Adipocyte (in vitro differentiated cells): ENCODE measurements around the gene RSBN1L.
"Not testable (repeated sequence)": the region's sequence is repeated elsewhere in the genome, so short reads cannot be mapped to it uniquely, and the experiment has no call there.

Source experiments
- DNase-seq: peaks from one replicate; pipeline ENCODE4 v3.0.0-alpha.2; 2015; ENCODE audit warnings: low read depth
- H3K27me3 ChIP-seq: replicated peaks from 2 replicates; pipeline ENCODE4 v1.7.0; 2013; ENCODE audit warnings: mild to moderate bottlenecking, low read length, moderate library complexity; ENCODE audit not compliant: control insufficient read depth, insufficient read depth
- H3K36me3 ChIP-seq: 2 replicates; pipeline ENCODE4 v1.7.0; 2013; ENCODE audit warnings: low read length, mild to moderate bottlenecking, moderate library complexity; ENCODE audit not compliant: control insufficient read depth, insufficient read depth, severe bottlenecking
- H3K4me1 ChIP-seq: 2 replicates; pipeline ENCODE4 v1.7.0; 2013; ENCODE audit warnings: mild to moderate bottlenecking, low read length, moderate library complexity; ENCODE audit not compliant: control insufficient read depth, insufficient read depth
- H3K4me3 ChIP-seq: 2 replicates; pipeline ENCODE4 v1.7.0; 2013; ENCODE audit warnings: mild to moderate bottlenecking, low read length, moderate library complexity
- H3K9ac ChIP-seq: 2 replicates; pipeline ENCODE4 v1.7.0; 2013; ENCODE audit warnings: mild to moderate bottlenecking, low read length, moderate library complexity
- H3K9me3 ChIP-seq: 2 replicates; pipeline ENCODE4 v1.7.0; 2013; ENCODE audit warnings: mild to moderate bottlenecking, low read length, moderate library complexity; ENCODE audit not compliant: control insufficient read depth

Gene RSBN1L

DNA sequence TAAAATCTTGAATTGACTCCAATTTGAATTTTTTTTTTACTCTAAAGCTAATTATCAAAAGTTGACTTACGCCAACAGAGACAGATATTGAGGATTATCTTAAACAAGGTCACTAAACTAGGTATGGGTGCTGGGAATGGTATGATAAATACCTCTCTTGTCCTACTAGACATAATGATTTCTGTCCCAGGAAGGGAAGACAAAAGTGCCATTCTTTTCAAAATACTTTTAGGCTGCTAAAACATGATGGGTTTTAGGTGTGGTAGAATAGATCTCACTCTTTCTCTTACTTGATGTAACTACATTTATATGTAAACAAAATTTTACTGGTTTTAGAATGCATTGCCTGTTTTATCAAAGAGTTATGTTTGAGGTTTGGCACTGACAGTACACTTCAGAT, 86.9 kb downstream of the RSBN1L start:
- Histone ChIP-seq H3K4me3 (no peak overlapping the region), H3K27me3 (no peaks in the 10 kb centered on the region), H3K4me1 (no peaks in the 10 kb centered on the region), H3K36me3 (peaks cover 32% of the 10 kb centered on the region), H3K9ac (no peak overlapping the region), H3K9me3 (peaks cover 7% of the 10 kb centered on the region)
- no peak for DNase-seq

DNA sequence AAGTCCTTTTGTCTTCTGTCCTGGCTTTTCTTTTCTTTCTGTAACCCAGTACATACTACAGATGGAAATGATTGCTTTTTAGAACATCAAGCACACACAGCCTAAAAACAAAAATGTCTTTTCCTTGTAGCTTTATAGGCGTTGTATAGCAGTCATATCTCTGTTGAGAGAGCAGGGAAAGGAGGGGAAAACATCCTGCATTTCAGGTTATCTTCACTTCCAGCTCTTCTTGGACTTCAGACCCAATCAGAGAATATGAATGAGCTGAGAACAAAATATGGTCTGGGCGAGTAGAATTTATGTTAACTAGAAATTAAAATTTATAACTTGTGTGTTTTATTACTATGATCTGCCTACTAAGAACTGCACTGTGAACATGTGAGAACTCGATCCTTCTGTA, 87.3 kb downstream of the RSBN1L start:
- no peak for DNase-seq
- no peak overlapping the region for H3K4me3 ChIP-seq
- peaks cover 7% of the 10 kb centered on the region for H3K9me3 ChIP-seq
- H3K9ac ChIP-seq = no peak overlapping the region
- no peaks in the 10 kb centered on the region for H3K4me1 ChIP-seq
- peaks cover 29% of the 10 kb centered on the region for H3K36me3 ChIP-seq
- no peaks in the 10 kb centered on the region for H3K27me3 ChIP-seq

DNA sequence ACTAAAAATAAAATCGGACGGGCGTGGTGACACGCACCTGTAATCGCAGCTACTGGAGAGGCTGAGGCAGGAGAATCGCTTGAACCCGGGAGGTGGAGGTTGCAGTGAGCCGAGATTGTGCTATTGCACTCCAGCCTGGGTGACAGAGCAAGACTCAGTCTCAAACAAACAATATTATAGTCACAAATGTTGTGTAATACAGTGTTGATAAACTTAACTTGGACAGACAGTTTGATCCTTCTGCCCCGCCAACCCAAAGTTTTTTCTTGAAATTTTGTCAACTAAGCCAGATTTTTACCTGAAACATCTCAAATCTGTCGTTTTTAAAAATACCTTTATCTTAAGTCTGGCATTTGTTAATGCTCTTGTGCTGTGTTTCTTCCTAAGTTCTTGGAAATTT, 88.2 kb downstream of the RSBN1L start:
- not testable (repeated sequence) for DNase-seq, H3K4me3 ChIP-seq, H3K9ac ChIP-seq

DNA sequence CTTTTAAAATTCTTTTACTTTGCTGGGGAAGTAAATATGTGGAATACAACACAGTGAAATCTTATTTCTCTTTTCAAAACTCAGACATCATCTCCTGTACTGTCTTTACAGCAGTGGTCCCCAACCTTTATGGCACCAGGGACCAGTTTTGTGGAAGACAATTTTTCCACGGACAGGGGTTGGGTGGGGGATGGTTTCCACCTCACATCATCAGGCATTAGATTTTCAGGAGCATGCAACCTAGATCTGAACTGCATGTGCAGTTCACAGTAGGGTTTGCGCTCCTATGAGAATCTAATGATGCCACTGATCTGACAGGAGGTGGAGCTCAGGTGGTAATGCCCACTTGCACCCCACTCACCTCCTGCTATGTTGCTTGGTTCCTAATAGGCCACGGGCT, 89.8 kb downstream of the RSBN1L start:
- H3K36me3 ChIP-seq = peaks cover 12% of the 10 kb centered on the region
- no peaks in the 10 kb centered on the region for H3K27me3 ChIP-seq
- peaks cover 7% of the 10 kb centered on the region for H3K9me3 ChIP-seq
- no peaks in the 10 kb centered on the region for H3K4me1 ChIP-seq
- H3K4me3 ChIP-seq = no peak overlapping the region
- no peak overlapping the region for H3K9ac ChIP-seq
- DNase-seq = no peak

More for the DNA sequence above, 88.2 kb downstream of the RSBN1L start:
- H3K36me3 ChIP-seq = peaks cover 21% of the 10 kb centered on the region
- not testable (repeated sequence) for H3K9me3 ChIP-seq, H3K4me1 ChIP-seq, H3K27me3 ChIP-seq

DNA sequence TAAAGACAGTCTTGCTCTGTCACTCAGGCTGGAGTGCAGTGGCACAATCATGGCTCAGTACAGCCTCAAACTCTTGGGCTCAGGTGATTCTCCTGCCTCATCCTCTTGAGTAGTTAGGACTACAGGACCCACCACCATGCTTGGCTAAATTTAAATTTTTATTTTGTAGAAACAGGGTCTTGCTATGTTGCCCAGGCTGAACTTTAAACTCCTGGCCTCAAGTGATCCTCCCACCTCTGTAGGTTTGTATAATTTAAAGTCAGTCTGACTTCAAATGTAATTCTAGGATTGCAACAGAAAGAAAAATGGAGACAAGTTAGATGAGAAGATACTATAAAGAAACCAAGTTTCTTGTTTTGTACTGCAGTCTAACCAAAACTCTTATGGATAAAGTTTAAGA, 90.5 kb downstream of the RSBN1L start:
- Histone ChIP-seq H3K4me1 (peaks cover 5% of the 10 kb centered on the region), H3K27me3 (no peaks in the 10 kb centered on the region), H3K9ac (no peak overlapping the region), H3K9me3 (peaks cover 7% of the 10 kb centered on the region), H3K36me3 (peaks cover 11% of the 10 kb centered on the region), H3K4me3 (no peak overlapping the region)
- no peak for DNase-seq

DNA sequence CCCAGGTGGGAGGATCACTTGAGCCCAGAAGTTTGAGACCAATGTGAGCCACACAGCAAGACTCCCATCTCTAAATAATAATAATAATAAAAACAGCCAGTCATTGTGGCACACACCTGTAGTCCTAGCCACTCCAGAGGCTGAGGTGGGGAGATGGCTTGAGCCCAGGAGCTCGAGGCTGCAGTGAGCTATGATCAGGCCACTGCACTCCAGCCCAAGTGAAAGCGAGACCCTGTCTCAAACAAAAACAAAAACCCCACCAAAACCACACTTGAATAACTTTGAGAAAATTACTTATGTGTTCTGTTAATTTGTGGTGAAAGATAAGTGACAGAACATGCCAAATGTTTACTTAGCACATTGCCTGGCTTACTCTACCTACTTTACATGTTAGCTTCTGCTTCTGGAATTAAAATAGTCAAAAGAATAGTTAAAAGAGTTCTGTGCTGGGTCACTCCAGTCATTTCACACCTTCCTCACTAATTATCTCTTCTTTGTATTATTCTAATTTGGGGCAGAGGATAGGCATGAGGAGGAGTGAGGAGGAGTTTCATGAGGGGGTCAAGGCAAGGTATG, 92.2 kb downstream of the RSBN1L start:
- DNase-seq = no peak
- Histone ChIP-seq H3K4me1 (peaks cover 14% of the 10 kb centered on the region), H3K9me3 (peaks cover 7% of the 10 kb centered on the region), H3K36me3 (peaks cover 11% of the 10 kb centered on the region), H3K27me3 (no peaks in the 10 kb centered on the region), H3K9ac (no peak overlapping the region), H3K4me3 (no peak overlapping the region)

DNA sequence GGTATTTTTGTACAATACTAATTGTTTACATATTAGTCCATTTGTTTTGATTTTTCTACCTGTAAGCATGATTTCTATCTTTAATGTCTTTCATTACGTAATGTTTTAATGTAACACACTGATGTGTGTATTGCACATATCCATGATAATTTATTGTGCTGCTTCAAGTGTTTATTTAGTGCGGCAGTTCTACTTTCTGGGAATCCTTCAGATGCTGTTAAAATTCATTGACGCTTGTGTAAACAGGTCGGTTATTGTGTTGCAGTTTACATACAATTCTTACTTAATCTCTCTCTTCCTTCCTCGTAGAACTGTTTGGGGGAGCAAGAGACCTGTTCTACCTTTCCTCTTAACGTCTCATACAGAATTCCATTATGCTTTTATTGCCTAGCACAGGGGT, 95.1 kb downstream of the RSBN1L start:
- Histone ChIP-seq H3K4me1 (peaks cover 27% of the 10 kb centered on the region), H3K9ac (no peak overlapping the region), H3K27me3 (no peaks in the 10 kb centered on the region), H3K4me3 (no peak overlapping the region), H3K9me3 (no peaks in the 10 kb centered on the region), H3K36me3 (no peaks in the 10 kb centered on the region)
- no peak for DNase-seq

DNA sequence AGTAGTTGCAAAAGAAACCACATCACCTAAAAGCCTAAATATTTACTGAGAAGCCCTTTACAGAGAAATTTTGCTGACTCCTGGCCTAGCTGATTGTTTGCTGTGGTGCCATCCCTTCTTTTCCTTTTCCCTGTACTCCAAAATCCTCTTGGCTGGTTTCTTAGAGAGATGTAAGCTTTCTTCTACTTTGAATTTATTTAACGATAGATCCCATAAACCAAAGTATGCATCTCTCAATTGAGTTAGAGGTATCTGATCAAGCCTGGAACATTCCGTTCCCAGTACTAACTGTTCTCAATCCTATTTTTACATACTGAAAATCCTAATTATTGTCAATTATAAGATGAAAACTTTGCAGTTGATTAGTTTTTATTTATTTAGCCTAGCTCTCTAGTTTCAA, 95.7 kb downstream of the RSBN1L start:
- Histone ChIP-seq H3K4me3 (no peak overlapping the region), H3K9ac (no peak overlapping the region), H3K4me1 (peaks cover 32% of the 10 kb centered on the region), H3K27me3 (no peaks in the 10 kb centered on the region), H3K9me3 (no peaks in the 10 kb centered on the region), H3K36me3 (no peaks in the 10 kb centered on the region)
- DNase-seq = peak; percentile 42

DNA sequence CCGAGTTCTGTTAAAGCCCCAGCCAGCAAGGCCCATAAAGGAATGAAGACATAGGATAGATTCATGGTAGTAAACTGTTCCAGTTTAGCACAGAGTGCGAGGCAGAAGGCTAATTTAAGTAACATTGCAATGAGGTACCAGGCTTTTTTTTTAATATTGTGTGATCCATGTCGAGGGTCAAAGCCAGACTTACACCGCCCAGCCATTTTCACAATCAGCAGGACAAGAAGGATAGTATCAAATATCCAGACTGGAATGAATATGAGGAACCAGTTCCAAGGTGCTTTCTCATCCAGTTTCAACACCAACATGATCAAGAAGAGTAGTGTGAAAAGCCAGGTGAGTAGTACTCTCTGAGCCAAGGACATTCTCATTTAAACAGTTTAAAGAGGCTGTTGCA, 97.7 kb downstream of the RSBN1L start:
- Histone ChIP-seq H3K27me3 (no peaks in the 10 kb centered on the region), H3K9me3 (no peaks in the 10 kb centered on the region), H3K36me3 (no peaks in the 10 kb centered on the region), H3K4me1 (peaks cover 37% of the 10 kb centered on the region), H3K9ac (no peak overlapping the region), H3K4me3 (no peak overlapping the region)
- DNase-seq = peak; percentile 41

DNA sequence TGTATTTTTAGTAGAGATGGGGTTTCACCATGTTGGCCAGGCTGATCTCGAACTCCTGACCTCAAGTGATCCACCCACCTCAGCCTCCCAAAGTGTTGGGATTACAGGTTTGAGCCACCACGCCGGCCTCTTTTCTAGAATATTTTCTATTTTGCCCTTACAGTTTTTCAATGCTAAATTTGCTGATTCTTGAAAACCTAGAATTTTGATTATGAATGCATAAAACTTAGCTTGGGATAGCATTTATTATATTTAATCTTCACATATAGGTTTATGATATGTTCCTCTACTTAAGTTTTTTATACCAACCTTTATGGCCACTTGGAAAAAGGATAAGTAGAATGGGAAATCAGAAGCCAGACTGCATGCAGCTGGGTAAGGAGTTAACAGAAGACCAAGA, 99.8 kb downstream of the RSBN1L start:
- H3K36me3 ChIP-seq = no peaks in the 10 kb centered on the region
- H3K4me1 ChIP-seq = peaks cover 44% of the 10 kb centered on the region
- no peak overlapping the region for H3K4me3 ChIP-seq
- no peak overlapping the region for H3K9ac ChIP-seq
- DNase-seq = no peak
- H3K27me3 ChIP-seq = no peaks in the 10 kb centered on the region
- H3K9me3 ChIP-seq = no peaks in the 10 kb centered on the region

DNA sequence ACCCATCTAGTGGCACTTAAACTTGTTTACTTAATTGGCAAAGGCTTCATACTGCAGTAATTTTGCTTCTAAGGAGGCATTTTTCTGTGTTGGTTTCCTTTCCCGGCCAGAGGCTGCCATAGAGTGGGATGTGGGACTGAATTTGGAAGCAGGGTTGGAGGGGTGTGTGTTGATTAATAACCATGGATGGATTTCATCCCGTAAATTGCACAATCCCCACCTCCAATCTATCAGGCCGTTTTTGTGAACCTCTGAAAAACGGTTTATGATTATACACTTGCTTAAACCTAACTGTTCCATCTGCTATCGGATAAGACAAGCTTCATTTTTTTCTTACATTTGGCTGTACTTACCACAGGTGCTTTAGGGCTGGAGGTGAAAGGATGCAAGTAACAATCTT, 100.7 kb downstream of the RSBN1L start:
- peak overlapping the region; percentile 96 for H3K9ac ChIP-seq
- peaks cover 37% of the 10 kb centered on the region for H3K4me1 ChIP-seq
- H3K4me3 ChIP-seq = peak overlapping the region; percentile 97
- no peak for DNase-seq
- H3K9me3 ChIP-seq = no peaks in the 10 kb centered on the region
- H3K27me3 ChIP-seq = no peaks in the 10 kb centered on the region
- H3K36me3 ChIP-seq = no peaks in the 10 kb centered on the region

DNA sequence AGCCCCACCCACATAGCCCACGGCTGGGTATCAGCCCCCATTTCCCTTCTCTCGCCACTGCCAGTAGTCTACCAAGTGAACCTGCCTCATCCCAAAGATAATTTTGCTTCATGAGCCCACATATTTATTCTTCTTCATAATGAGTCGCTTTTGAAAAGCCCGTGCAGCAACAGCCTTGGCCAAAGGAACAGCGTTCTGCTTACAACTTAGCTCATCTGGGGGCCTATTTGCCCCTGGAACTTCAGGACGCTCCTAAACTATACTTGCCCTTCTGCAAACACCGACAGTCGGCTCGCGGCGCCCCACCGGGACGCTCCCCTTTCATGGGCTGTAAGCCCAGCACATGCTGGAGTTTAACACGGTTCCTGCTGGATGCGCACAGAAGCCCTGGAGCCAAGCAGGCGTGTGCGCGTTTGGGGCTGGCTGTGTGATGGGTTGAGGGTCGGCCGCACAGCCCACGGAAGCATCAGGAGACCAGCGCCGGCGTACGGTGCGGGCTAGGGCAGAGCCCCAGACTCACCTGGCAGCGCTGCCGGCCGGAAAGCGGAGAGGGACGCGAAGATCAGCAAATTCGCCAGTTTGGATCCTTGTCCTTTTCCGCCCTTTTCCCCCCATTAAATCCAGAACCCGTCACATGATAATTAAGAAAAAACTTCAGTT, 101.6 kb downstream of the RSBN1L start:
- Histone ChIP-seq H3K9me3 (no peaks in the 10 kb centered on the region), H3K9ac (peak overlapping the region; percentile 96), H3K4me1 (peaks cover 31% of the 10 kb centered on the region), H3K27me3 (no peaks in the 10 kb centered on the region), H3K4me3 (peak overlapping the region; percentile 97), H3K36me3 (no peaks in the 10 kb centered on the region)
- DNase-seq = no peak
